Stimulated activated naive CD4-positive, alpha-beta T cell treated with Interleukin-2 at 50 U/mL for 16 hours (primary cell): ENCODE data around the gene CELA2B.
A peak's percentile ranks its signal among the peaks of the same experiment; 100 is the strongest.
"Not testable (repeated sequence)": the region's sequence is repeated elsewhere in the genome, so short reads cannot be mapped to it uniquely, and the experiment has no call there.

Source experiments
- DNase-seq: peaks from one replicate; lab custom pipeline; 2025; lab: John Stamatoyannopoulos, UW

Gene CELA2B

DNA sequence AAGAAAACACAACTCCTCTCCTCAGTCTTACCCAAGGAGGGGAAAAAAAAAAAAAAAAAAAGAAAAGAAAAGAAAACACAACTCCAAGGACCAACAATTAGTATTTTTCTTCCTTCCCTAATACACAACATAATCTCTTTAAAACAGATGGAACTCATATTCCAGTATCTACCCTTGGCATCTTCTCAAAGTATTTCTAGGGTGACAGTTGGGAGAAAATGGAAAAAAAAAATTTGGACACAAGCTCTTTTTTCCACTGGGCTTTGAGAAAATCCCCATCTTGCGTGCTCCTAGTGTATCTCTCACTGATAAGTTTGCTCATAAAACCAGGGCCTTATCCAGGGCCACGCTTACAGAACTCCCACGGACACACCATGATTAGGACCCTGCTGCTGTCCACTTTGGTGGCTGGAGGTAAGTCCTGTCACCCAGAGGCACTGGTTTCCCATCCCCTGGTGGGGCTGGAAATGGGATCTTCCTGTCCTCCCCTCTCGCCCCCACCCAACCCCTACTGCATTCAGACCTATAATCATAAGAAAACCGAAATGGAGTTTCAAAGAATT lies at the start of gene CELA2B:
CELA2B (plus strand) TSS at position 353 of the 563 bp plus-strand sequence; CDS start at position 375, 22 bp downstream.
- no peak for DNase-seq

DNA sequence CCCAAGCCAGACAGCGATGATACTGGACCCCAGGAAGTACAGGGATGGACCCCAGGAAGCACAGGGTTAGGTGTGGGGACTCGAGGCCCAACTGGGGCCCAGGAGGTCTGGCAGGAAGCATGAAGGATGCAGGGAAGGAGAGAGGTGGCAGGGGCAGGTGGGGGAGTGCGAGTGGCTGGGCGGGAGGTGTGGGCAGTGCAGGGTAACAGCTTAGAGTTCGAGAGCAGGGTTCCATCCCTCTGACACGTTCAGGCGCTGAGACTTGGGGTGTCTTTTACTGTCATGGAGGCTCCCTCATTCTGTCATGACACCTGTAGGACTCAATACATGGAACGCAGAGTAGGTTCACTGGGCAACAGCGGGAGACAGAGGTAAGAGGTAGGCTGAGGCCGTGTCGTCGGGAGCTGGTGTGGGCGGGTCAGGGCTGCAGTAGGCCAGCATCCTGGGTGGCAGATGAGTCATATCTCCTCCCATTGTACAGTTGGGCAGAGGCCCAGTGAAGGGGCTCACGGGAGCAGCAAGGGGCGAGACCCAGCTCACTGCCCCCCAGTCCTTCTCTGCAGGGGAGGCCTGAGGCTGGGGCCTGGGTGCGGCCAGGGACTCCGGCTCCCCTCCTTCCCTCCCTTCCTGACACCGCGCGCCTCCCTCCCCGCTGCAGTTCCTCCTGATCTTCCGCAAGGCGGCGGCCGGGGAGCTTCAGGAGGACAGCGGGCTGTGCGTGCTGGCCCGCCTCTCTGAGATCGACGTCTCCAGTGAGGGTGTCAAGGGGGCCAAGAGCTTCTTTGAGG lies 49.2 kb upstream of the CELA2B start:
- no peak for DNase-seq

DNA sequence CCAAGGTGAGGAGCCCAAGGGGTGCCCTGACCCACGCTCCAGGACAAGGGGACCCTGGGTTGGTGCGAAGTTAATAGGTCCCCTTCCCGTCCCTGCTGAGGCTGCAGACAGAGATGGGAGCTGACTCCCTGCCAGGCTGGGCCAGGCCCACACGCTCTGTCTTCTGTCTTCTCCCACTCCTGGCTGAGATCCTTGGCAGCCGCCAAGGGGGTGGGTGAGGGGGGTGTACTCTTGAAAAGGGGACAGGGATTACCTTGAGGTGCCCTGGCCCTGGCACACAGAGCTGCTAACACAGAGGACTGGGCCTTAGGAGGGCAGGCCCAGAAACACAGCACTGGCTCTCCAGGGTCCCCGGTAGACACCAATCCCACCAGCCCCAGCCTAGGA lies 48.6 kb upstream of the CELA2B start:
- DNase-seq = no peak

DNA sequence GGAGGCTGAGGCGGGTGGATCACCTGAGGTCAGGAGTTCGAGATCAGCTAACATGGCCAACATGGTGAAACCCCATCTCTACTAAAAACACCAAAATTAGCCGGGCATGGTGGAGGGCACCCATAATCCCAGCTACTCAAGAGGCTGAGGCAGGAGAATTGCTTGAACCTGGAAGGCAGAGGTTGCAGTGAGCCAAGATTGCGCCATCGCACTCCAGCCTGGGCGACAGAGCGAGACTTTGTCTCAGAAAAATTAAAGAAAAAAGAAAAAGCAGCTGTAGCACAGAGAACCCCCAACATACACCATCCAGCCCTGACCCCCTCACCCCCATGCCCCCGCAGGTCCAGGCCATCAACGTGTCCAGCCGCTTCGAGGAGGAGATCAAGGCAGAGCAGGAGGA lies 47.7 kb upstream of the CELA2B start:
- not testable (repeated sequence) for DNase-seq

- DNase-seq = no peak
These were observed 47.0 kb upstream of the CELA2B start for GRCh38 chr1:15428815-15429435.

GRCh38 chr1:15429701-15430149 lies 46.2 kb upstream of the CELA2B start:
- DNase-seq = no peak

DNA sequence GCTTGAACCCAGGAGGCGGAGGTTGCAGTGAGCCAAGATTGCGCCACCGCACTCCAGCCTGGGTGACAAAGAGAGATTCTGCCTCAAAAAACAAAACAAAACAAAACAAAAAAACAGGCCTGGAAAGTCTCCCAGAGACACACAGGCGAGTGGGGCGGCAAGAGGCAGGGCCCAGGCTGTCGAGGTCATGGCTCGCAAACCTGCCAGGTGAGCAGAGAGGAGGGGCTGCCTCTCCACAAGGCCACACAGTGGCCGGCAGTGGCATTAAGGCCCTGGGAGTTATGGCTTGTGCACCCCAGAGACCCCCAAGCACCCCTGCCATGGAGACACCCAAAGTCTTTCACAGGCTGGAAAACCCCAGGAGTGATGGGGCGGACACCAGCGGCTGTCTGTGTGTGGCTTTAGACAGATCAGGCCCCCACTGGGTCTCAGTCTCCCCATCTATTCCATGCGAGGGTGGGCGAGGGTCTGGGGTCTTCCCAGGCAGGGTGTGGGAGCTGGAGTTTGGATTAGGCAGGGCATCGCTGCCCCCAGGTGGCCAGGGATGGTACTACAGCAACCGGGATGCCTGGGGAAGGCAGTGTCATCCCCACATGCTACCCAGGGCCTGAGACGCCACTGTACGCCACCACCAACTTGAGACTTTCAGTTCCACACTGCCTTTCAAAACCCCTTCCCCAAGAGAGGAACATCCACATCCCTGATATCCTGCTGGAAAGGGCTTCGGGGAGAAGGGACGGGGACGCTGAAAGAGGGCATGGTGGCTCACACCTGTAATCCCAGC lies 44.9 kb upstream of the CELA2B start:
- DNase-seq = peak; percentile 67

DNA sequence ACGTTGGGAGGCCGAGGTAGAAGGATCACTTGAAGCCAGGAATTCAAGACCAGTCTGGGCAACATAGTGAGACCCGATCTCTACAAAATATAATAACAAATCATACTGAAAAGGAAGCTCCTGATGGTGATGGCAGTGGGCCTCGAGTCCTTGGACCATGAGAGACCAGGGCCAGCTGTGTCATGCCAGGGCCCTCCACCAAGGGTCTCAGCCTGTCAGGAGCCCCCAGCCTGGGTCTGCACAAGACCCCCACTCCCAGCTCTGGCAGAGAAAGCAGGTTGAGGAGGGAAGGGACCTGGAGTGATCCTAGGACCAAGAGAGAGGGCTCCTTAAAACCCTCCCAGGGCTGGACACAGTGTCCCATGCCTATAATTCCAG lies 44.3 kb upstream of the CELA2B start:
- DNase-seq = no peak

DNA sequence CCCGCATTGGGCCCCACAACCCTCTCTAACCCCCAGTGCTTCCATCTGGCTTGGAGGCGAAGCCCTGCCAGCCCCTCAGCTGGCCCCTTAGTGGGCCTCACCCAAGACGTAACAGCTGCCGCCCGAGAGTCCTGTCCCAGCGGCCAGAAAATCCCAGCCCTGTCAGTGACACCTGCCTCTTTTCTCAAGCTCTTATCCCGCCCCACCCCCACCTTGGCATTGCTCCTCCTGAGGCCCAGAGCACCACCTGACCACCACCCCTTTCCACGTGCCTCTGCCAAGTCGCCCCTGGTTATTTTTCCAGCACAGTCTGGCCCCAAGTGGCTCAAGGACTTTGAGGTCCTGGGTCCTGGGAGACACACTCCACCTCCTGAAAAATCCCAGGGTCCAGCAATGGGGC lies 43.6 kb upstream of the CELA2B start:
- DNase-seq = no peak

GRCh38 chr1:15433471-15433870 lies 42.4 kb upstream of the CELA2B start:
- no peak for DNase-seq

DNA sequence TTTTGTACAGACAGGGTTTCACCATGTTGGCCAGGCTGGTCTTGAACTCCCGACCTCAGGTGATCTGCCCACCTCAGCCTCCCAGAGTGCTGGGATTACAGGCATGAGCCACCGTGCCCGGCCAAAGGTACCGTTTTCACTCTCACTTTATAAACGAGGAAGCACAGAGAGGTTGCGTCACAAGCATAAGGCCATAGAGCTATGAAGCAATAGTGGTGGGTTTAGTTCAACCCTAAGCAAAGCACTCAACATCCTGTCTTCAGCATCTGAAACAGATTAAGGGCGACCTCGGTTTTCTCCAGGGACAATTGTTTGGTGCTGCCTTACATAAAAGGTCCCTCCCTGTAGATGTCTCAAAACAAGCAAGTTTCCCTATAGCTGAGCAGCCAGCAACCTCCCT lies 41.2 kb upstream of the CELA2B start:
- DNase-seq = not testable (repeated sequence)

DNA sequence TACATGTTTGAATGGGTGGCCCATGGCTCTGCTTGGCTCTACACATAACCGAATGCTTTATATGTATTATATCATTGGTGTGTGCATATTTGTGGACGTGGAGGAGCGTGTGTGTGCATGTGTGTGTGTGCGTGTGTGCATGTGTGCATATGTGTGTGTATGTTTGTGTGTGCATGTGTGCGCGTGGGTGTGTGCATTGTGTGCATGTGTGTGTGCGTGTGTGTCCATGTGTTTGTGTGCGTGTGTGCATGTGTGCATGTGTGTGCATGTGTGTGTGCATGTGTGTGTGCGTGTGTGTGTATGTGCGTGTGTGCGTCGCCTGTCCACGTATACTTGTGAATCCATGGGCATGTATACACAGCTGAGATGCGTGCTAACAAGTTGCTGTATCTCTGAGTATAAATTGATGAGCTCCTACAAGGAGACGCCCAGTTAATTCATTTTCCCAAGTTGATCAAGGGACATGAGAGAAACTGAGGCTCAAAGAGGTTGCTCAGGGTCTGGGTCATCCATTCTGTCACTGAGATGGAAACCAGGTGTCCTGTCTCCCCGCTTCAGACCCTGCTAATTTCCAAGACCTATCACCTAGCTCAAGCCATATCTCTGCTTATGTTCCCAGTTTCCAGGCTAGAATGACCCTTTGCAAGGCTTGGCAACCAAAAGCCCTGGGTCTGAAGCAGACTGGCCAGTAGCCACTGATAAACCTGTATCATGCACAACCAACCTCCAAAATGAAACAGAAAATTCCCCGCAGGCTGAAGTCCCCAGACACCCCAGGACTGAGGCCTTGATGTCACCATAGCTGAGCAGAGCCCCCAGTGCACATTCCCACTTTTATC lies 40.4 kb upstream of the CELA2B start:
- DNase-seq = no peak

GRCh38 chr1:15436881-15437442 lies 38.9 kb upstream of the CELA2B start:
- no peak for DNase-seq

GRCh38 chr1:15439325-15439724 lies 36.6 kb upstream of the CELA2B start:
- no peak for DNase-seq

GRCh38 chr1:15440357-15440756 lies 35.5 kb upstream of the CELA2B start:
- DNase-seq = no peak

DNA sequence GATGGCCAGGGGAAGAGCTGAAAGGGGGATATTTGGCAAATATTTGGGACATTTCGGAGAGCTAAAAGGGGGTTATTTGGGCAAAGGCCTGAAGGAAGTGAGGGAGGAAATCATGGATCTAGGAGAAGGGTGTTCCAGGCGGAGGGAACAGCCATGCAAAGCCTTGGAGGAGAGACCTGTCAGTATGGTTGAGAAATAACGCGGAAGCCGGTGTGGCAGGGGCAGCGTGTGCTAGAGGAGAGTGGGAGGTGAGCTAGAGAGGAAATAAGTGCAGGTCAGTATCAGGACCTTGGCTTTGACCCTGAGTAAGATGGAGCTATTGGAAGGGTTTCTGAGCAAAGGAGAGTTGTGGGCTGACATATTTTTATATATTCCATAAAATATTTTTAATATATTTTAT lies 34.7 kb upstream of the CELA2B start:
- DNase-seq = no peak

GRCh38 chr1:15442119-15442518 lies 33.8 kb upstream of the CELA2B start:
- no peak for DNase-seq

DNA sequence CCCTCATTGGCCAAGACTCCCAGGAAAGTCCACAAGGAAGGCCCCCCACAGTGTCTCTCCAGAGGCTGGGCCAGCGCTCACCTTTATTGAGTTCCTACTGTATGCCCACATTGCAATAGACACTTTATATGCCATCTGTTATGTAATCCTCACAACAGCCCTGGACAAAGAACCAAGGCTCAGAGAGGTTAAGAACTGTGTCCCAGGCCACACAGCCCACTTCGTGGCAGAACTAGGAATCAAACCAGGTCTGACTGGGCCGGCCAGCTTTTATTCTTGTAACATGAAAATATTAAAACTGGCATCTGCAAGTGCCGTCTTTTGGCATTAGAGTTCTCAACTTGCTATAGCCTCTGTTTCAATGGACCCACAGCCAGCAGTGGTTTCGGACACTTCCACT lies 33.1 kb upstream of the CELA2B start:
- no peak for DNase-seq

GRCh38 chr1:15443281-15443680 lies 32.6 kb upstream of the CELA2B start:
- DNase-seq = no peak

DNA sequence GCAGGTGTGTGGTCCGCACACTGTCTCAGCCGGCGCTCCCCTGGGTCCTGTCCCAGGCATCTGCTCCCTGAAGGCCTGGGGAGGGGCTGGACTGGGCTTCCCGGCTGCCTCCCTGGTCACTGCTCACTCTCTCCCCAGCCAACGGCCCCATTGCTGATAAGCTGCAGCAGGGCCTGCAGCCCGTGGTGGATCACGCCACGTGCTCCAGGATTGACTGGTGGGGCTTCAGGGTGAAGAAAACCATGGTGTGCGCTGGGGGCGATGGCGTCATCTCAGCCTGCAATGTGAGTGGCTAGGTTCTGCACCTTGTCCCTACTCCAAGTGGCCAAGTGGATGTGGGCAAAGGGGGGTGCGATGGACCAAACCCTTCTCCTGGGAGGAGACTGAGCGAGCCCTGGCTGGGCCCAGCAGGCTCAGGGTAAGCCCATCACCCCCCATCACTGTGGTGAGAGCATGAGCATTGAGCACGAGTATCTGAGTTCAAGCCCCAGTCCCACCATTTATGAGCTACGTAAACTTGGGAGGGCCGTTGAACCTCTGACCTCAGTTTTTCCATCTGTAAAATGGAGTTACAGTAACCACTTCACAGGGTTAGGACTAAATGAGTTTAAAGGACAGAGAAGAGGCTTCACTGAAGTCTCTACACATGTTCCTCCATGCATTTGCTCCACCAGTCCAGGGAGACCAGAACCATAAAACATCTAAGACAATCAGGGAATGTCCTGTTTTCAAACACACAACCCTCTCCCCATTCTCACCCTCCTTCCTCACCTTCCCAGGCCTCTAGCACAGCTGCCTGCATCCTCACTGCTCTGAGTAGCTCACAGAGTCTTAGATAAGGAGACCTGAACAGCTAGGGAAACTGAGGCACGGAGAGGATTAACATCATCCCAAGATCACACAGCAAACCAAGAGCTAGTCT lies 31.2 kb upstream of the CELA2B start:
- DNase-seq = no peak
